Head of caudate nucleus (tissue), 42 donors: ENCODE data around the gene TNFRSF25.

ENCODE experiments used
- DNase-seq, 42 donors: peaks; one replicate each; pipeline versions ENCODE4 v3.0.0 to v3.0.0-alpha.2; 2020 to 2021; ENCODE audit warnings: mixed read lengths in 7 of 42
- intact Hi-C: fragments of 100-400 bp; cut with DNase I; formaldehyde crosslinking; loops from one replicate; pipeline ENCODE4 v1.15.0; 2022

TNFRSF25 gene

GRCh38 chr1:6426277-6426971 is 39.5 kb downstream of the TNFRSF25 start:
- no peak for DNase-seq
- intact Hi-C loops: no loop called here

- no peak for DNase-seq
- intact Hi-C loops: no loop called here
Observed at GRCh38 chr1:6425658-6426057, 40.3 kb downstream of the TNFRSF25 start.

GRCh38 chr1:6424619-6425593 is 41.1 kb downstream of the TNFRSF25 start, which contains the start of gene ESPN:
TSS of gene ESPN (plus strand) at chr1:6424776. CDS start at chr1:6424956, 180 bp downstream.
- intact Hi-C loops: no loop called here
- DNase-seq: no peak

GRCh38 chr1:6424000-6424565 is 41.9 kb downstream of the TNFRSF25 start:
- intact Hi-C loops: no loop called here

GRCh38 chr1:6423321-6423999 is 42.5 kb downstream of the TNFRSF25 start:
- intact Hi-C loops: no loop called here
- DNase-seq: peak; percentile 24 to 78 (median 60)

More at GRCh38 chr1:6424000-6424565, 41.9 kb downstream of the TNFRSF25 start:
- no peak for DNase-seq

- intact Hi-C loops: no loop called here
- DNase-seq: no peak
Observed at GRCh38 chr1:6421266-6421665, 44.7 kb downstream of the TNFRSF25 start.

- intact Hi-C loops: no loop called here
- no peak for DNase-seq
Observed at GRCh38 chr1:6420454-6421042, 45.4 kb downstream of the TNFRSF25 start.

GRCh38 chr1:6419804-6420453 is 46.0 kb downstream of the TNFRSF25 start, which contains the start of gene HES2:
TSS of gene HES2 (minus strand) at chr1:6419919. CDS start at chr1:6419820, 99 bp downstream.
- intact Hi-C loops: no loop called here
- no peak for DNase-seq

GRCh38 chr1:6419397-6419803 is 46.6 kb downstream of the TNFRSF25 start:
- no peak for DNase-seq
- intact Hi-C loops: no loop called here

- no peak for DNase-seq
- intact Hi-C loops: no loop called here
Observed at GRCh38 chr1:6418668-6419396, 47.1 kb downstream of the TNFRSF25 start.

- intact Hi-C loops: no loop called here
- no peak for DNase-seq
Observed at GRCh38 chr1:6417961-6418667, 47.9 kb downstream of the TNFRSF25 start.

- intact Hi-C loops: no loop called here
Observed at GRCh38 chr1:6416906-6417305, 49.1 kb downstream of the TNFRSF25 start.

GRCh38 chr1:6416295-6416656 is 49.7 kb downstream of the TNFRSF25 start:
- intact Hi-C loops: no loop called here
- DNase-seq: no peak

More at GRCh38 chr1:6416906-6417305, 49.1 kb downstream of the TNFRSF25 start:
- no peak for DNase-seq

- no peak for DNase-seq
- intact Hi-C loops: no loop called here
Observed at GRCh38 chr1:6414881-6415626, 50.9 kb downstream of the TNFRSF25 start.

GRCh38 chr1:6414443-6414844 is 51.5 kb downstream of the TNFRSF25 start:
- intact Hi-C loops: no loop called here
- peak in 29 of 42 donors; percentile 15 to 70 (median 41) for DNase-seq

GRCh38 chr1:6412896-6413295 is 53.1 kb downstream of the TNFRSF25 start:
- intact Hi-C loops: no loop called here
- DNase-seq: no peak
